ENCODE data around the gene SMIM36. TPM values are rescaled to one million over a fixed set of nuclear protein-coding genes. Genes with fewer than 3 reads are reported as not detected.

The SMIM36 gene
- total and polyA plus RNA-seq, 10 of the 15 experiments (the other 5 are each of a cell fraction or from before 2014, with no cell fraction given), result not detected

- TF ChIP-seq USF1 (IDR thresholded peaks at IDR 0.05; ENCODE audit: borderline replicate concordance, extremely low read length, insufficient read depth, low read depth, low read length), result no peak
These were observed 54.7 kb downstream of the SMIM36 start (continued) for GRCh38 chr17:55456307-55457240.

DNA sequence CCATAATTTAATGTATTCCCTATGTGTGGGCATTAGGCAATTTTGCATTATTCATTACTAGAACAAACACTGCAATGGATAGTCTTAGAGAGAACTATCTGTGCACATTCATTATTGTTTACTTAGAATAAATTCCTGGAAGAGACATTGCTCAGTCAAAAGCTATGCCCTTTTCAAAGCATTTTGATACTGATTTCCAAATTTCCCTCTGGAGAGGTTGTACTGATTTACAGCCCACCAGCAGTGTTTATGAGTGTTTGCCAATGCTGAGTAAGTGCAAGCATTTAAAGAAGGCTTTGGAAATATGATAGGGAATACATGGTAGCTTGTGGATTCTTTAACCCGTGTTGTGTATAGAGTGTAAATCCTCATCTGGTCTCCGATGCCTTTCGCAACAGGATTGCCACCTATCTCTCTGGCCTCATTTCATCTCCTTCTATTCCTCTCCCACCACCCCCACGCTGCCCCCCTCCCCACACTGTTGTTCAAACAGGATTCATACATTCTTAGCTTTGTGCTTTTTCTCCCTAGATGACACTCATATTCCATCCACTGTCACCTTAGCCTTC is 56.3 kb downstream of the SMIM36 start:
- no peaks in the 10 kb centered on the region for H3K9me3 ChIP-seq (replicated peaks; ENCODE audit: control insufficient read depth, insufficient read depth, low read length)
- H2AFZ ChIP-seq (ENCODE audit: control insufficient read depth, low read depth, low read length), result no peak overlapping the region
- H3K4me1 ChIP-seq (ENCODE audit: control insufficient read depth, insufficient read depth, low read length), result peaks cover 11% of the 10 kb centered on the region; the same call in 1 of the 2 replicates
- H4K20me1 ChIP-seq (ENCODE audit: control insufficient read depth, insufficient read depth), result no peaks in the 10 kb centered on the region
- intact Hi-C loops (cut with micrococcal nuclease; ENCODE audit: unreplicated experiment), result no loop called here
- BruUV-seq (replicated peaks), result no TSS peak
- ChIA-PET SMC1A (ENCODE audit: uncharacterized antibody, unreplicated experiment) (interaction anchor here (0.6 kb wide), 1 partner anchor 19 kb away, joined by 3 read pairs; no protein-coding TSS in a partner anchor), CTCF (interaction anchor here (1.1 kb wide), 1 partner anchor 9 kb away, joined by 5 read pairs; no protein-coding TSS in a partner anchor), POLR2A (interaction anchor here (1.5 kb wide), 1 partner anchor 12 kb away, joined by 4 read pairs; no protein-coding TSS in a partner anchor), RAD21 (ENCODE audit: unreplicated experiment) (interaction anchor here (0.6 kb wide), 1 partner anchor 19 kb away, joined by 4 read pairs; no protein-coding TSS in a partner anchor)
- FAIRE-seq, result no peak
- DNase-seq (ENCODE audit: low read depth, low spot score), result no peak
- no peaks in the 10 kb centered on the region for H3K27me3 ChIP-seq (replicated peaks in 1 of 2; ENCODE audit: control insufficient read depth in 2 of 2, insufficient read depth in 2 of 2, low read length in 1 of 2)
- no peaks in the 10 kb centered on the region for H3K79me2 ChIP-seq (ENCODE audit: control insufficient read depth, insufficient read depth, low read length)
- no peak for ATAC-seq
- no peak overlapping the region for H3K4me3 ChIP-seq
- no peak overlapping the region for H3K27ac ChIP-seq (ENCODE audit: control insufficient read depth, insufficient read depth)
- in situ Hi-C loops (cut with MboI), result no loop called here
- no peak overlapping the region for H3K9ac ChIP-seq (ENCODE audit: control insufficient read depth, insufficient read depth, low read length)
- 97% methylated on average over 3 of the region's 4 CpGs for WGBS (ENCODE audit: insufficient coverage, insufficient replicate concordance, low lambda C conversion rate, missing lambda C conversion rate)
- no peak overlapping the region for H3K4me2 ChIP-seq (ENCODE audit: control insufficient read depth, insufficient read depth)
- no peaks in the 10 kb centered on the region for H3K36me3 ChIP-seq (ENCODE audit: control insufficient read depth in 2 of 2, insufficient read depth in 2 of 2, low read length in 1 of 2)
- TF ChIP-seq MEF2B (IDR thresholded peaks at IDR 0.05; ENCODE audit: partially characterized antibody, poor library complexity, severe bottlenecking), result no peak
- TF ChIP-seq WRNIP1 (IDR thresholded peaks at IDR 0.05; ENCODE audit: borderline replicate concordance, low read depth, low read length), result no peak
- TF ChIP-seq TBL1XR1 (IDR thresholded peaks at IDR 0.05; ENCODE audit: low read depth, low read length), result no peak
- no peak for TF ChIP-seq BCLAF1 (IDR thresholded peaks at IDR 0.05)
- TF ChIP-seq, protein P1, sequence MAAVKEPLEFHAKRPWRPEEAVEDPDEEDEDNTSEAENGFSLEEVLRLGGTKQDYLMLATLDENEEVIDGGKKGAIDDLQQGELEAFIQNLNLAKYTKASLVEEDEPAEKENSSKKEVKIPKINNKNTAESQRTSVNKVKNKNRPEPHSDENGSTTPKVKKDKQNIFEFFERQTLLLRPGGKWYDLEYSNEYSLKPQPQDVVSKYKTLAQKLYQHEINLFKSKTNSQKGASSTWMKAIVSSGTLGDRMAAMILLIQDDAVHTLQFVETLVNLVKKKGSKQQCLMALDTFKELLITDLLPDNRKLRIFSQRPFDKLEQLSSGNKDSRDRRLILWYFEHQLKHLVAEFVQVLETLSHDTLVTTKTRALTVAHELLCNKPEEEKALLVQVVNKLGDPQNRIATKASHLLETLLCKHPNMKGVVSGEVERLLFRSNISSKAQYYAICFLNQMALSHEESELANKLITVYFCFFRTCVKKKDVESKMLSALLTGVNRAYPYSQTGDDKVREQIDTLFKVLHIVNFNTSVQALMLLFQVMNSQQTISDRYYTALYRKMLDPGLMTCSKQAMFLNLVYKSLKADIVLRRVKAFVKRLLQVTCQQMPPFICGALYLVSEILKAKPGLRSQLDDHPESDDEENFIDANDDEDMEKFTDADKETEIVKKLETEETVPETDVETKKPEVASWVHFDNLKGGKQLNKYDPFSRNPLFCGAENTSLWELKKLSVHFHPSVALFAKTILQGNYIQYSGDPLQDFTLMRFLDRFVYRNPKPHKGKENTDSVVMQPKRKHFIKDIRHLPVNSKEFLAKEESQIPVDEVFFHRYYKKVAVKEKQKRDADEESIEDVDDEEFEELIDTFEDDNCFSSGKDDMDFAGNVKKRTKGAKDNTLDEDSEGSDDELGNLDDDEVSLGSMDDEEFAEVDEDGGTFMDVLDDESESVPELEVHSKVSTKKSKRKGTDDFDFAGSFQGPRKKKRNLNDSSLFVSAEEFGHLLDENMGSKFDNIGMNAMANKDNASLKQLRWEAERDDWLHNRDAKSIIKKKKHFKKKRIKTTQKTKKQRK (IDR thresholded peaks at IDR 0.05; ENCODE audit: low read depth, low read length), result no peak
- no peak for TF ChIP-seq MYB (IDR thresholded peaks at IDR 0.05; ENCODE audit: borderline replicate concordance, low read depth, low read length)
- no peak for TF ChIP-seq JUND (IDR thresholded peaks at IDR 0.05; ENCODE audit: low read depth, low read length)
- no peak for TF ChIP-seq GATAD2B (conservative IDR thresholded peaks at IDR 0.05; ENCODE audit: low read depth)
- TF ChIP-seq SREBF2 (IDR thresholded peaks at IDR 0.05; ENCODE audit: low read length), result no peak
- TF ChIP-seq POLR2AphosphoS5 (IDR thresholded peaks at IDR 0.05; ENCODE audit: low read length), result no peak
- TF ChIP-seq ZNF217 (IDR thresholded peaks at IDR 0.05), result no peak
- no peak for TF ChIP-seq FOXM1 (IDR thresholded peaks at IDR 0.05; ENCODE audit: low read depth, low read length)
